ENCODE data around the gene ZMAT2. TPM values are rescaled to one million over a fixed set of nuclear protein-coding genes. Genes with fewer than 3 reads are reported as not detected.

The ZMAT2 gene
- total RNA-seq = 69.5 and 93.2 TPM in 2 replicates

GRCh38 chr5:140700177-140701144 lies at the start of gene ZMAT2:
Gene ZMAT2 (plus strand): TSS chr5:140700447. CDS start chr5:140700461, 14 bp downstream.

GRCh38 chr5:140664359-140665119 lies 35.7 kb upstream of the ZMAT2 start, which contains the start of gene WDR55:
Gene WDR55 (plus strand): TSS chr5:140664904. CDS start chr5:140664913, 9 bp downstream.

GRCh38 chr5:140673187-140673976 lies 26.9 kb upstream of the ZMAT2 start, which contains the start of gene DND1:
Gene DND1 (minus strand): TSS chr5:140673576. CDS start chr5:140673542, 34 bp downstream.

GRCh38 chr5:140690941-140691924 lies 9.0 kb upstream of the ZMAT2 start, which contains the start of the genes HARS1 and HARS2:
Gene HARS1 (minus strand): TSS chr5:140691370. CDS start chr5:140691304, 66 bp downstream.
Gene HARS2 (plus strand): TSS chr5:140691455. CDS start chr5:140691649, 194 bp downstream.

Other genes starting within 250 kb of the ZMAT2 start
- 1.3 and 1.7 TPM in 2 replicates for gene EIF4EBP3, start 152.8 kb upstream of the ZMAT2 start, total RNA-seq
- gene SRA1, start 143.0 kb upstream of the ZMAT2 start, total RNA-seq = 23.0 and 26.6 TPM in 2 replicates
- gene APBB3, start 135.8 kb upstream of the ZMAT2 start, total RNA-seq = 19.7 and 30.9 TPM in 2 replicates
- gene SLC35A4, start 135.6 kb upstream of the ZMAT2 start, total RNA-seq = 8.7 and 10.2 TPM in 2 replicates
- gene CD14, start 67.3 kb upstream of the ZMAT2 start, total RNA-seq = 0.32 TPM in 1 of 2 replicates, not detected in the other
- gene TMCO6, start 61.0 kb upstream of the ZMAT2 start, total RNA-seq = 6.2 and 6.8 TPM in 2 replicates
- gene NDUFA2, start 52.8 kb upstream of the ZMAT2 start, total RNA-seq = 94.2 and 102 TPM in 2 replicates
- 130 and 168 TPM in 2 replicates for gene IK, start 52.6 kb upstream of the ZMAT2 start, total RNA-seq
- 19.0 and 22.4 TPM in 2 replicates for gene WDR55, start 35.5 kb upstream of the ZMAT2 start, total RNA-seq
- gene DND1, start 26.9 kb upstream of the ZMAT2 start, total RNA-seq = 0.16 and 0.17 TPM in 2 replicates
- 73.1 and 73.9 TPM in 2 replicates for gene HARS1, start 9.1 kb upstream of the ZMAT2 start, total RNA-seq
- 27.0 and 34.0 TPM in 2 replicates for gene HARS2, start 9.0 kb upstream of the ZMAT2 start, total RNA-seq
- gene PCDHA1, start 85.7 kb downstream of the ZMAT2 start, total RNA-seq = under 0.01 TPM in 2 replicates
- under 0.01 TPM in 1 of 2 replicates, not detected in the other for gene PCDHA2, start 94.4 kb downstream of the ZMAT2 start, total RNA-seq
- gene PCDHA3, start 100.6 kb downstream of the ZMAT2 start, total RNA-seq = 0.32 and 0.34 TPM in 2 replicates
- gene PCDHA4, start 106.6 kb downstream of the ZMAT2 start, total RNA-seq = 0.32 and 0.86 TPM in 2 replicates
- under 0.01 and 0.09 TPM in 2 replicates for gene PCDHA5, start 121.2 kb downstream of the ZMAT2 start, total RNA-seq
- gene PCDHA6, start 127.5 kb downstream of the ZMAT2 start, total RNA-seq = 0.17 and 0.32 TPM in 2 replicates
- gene PCDHA7, start 133.8 kb downstream of the ZMAT2 start, total RNA-seq = 0.26 and 0.47 TPM in 2 replicates
- 0.16 and 0.17 TPM in 2 replicates for gene PCDHA8, start 140.7 kb downstream of the ZMAT2 start, total RNA-seq
- gene PCDHA9, start 147.9 kb downstream of the ZMAT2 start, total RNA-seq = 0.09 and 0.16 TPM in 2 replicates
- gene PCDHA10, start 155.4 kb downstream of the ZMAT2 start, total RNA-seq = under 0.01 and 0.26 TPM in 2 replicates
- gene PCDHA11, start 168.5 kb downstream of the ZMAT2 start, total RNA-seq = 0.09 and 0.16 TPM in 2 replicates
- gene PCDHA12, start 174.9 kb downstream of the ZMAT2 start, total RNA-seq = under 0.01 TPM in 2 replicates
- 0.09 and 0.16 TPM in 2 replicates for gene PCDHA13, start 181.7 kb downstream of the ZMAT2 start, total RNA-seq
- gene PCDHAC1, start 225.9 kb downstream of the ZMAT2 start, total RNA-seq = under 0.01 and 0.09 TPM in 2 replicates